Measurements from ENCODE around the gene YRDC.
A peak's percentile ranks its signal among the peaks of the same experiment; 100 is the strongest.

YRDC gene, protein sequence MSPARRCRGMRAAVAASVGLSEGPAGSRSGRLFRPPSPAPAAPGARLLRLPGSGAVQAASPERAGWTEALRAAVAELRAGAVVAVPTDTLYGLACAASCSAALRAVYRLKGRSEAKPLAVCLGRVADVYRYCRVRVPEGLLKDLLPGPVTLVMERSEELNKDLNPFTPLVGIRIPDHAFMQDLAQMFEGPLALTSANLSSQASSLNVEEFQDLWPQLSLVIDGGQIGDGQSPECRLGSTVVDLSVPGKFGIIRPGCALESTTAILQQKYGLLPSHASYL

DNA sequence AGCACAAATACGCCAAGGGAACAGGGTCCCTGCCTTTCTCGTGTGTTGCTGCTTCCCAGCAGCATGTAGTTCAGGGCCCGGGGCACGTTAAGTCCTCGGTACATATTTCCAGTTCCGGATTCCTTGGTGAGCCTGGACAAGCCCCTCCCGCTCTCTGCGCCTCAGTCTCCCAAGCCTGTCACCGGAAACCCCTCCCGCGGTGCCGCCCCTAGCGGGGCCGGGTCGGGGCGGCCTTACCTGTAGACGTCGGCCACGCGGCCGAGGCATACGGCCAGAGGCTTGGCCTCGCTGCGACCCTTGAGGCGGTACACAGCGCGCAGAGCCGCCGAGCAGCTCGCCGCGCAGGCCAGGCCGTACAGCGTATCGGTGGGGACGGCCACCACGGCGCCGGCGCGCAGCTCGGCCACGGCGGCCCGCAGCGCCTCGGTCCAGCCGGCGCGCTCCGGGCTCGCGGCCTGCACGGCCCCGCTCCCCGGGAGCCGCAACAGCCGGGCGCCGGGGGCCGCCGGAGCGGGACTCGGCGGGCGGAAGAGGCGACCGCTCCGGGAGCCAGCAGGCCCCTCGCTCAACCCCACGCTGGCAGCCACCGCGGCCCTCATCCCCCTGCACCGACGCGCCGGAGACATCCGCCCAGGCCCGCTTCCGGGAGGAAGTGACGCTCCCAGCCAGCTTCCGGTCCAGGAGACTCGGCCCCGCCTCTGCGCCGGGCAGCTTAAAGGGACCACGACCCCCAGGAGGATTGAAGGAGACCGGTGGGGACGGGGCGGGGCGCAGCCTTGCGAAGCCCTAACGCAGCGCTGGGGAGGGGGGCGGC is at the start of gene YRDC, which contains the start of gene C1orf122:
TSS of gene YRDC (minus strand) at position 654 of the 814 bp plus-strand sequence. CDS start at position 626, 28 bp downstream.
TSS of gene C1orf122 (plus strand) at position 236 of the 814 bp plus-strand sequence. CDS start 615 bp downstream, outside the sequence.
- peak; percentile 92 for DNase-seq
- in situ Hi-C loops (cut with MboI; ENCODE audit: low pct_unique_long_range_greater_than_20kb, low sequenced_read_pairs), result no loop called here

GRCh38 chr1:37854406-37854805 is 46.4 kb upstream of the YRDC start:
- no peak for DNase-seq
- in situ Hi-C loops (cut with MboI; ENCODE audit: low pct_unique_long_range_greater_than_20kb, low sequenced_read_pairs), result no loop called here

- in situ Hi-C loops (cut with MboI; ENCODE audit: low pct_unique_long_range_greater_than_20kb, low sequenced_read_pairs), result no loop called here
- DNase-seq, result no peak
Observed at GRCh38 chr1:37853157-37853556, 45.1 kb upstream of the YRDC start.

- DNase-seq, result peak; percentile 48
- in situ Hi-C loops (cut with MboI; ENCODE audit: low pct_unique_long_range_greater_than_20kb, low sequenced_read_pairs), result no loop called here
Observed at GRCh38 chr1:37851782-37852210, 43.8 kb upstream of the YRDC start.

DNA sequence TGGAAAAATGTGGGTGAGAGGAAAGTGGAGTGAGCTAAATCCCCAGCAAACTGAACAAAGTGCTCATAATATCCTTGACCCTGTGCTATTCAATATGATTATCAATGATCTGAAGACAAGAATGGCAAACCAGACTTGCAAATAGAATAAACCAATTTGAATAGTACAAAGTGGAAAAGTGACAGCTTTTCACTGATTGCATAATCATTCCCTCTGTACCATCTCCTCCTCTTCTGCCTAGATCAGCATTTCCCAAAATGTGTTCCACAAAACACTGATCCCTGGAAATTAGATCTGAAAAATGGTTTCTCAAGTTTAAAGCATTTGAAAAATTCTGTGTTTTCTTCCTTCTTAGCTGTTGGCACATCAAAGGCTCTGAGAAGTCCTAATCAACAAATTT is 43.3 kb upstream of the YRDC start:
- in situ Hi-C loops (cut with MboI; ENCODE audit: low pct_unique_long_range_greater_than_20kb, low sequenced_read_pairs), result no loop called here
- no peak for DNase-seq

GRCh38 chr1:37850352-37850955 is 42.4 kb upstream of the YRDC start:
- in situ Hi-C loops (cut with MboI; ENCODE audit: low pct_unique_long_range_greater_than_20kb, low sequenced_read_pairs), result no loop called here
- DNase-seq, result no peak

- in situ Hi-C loops (cut with MboI; ENCODE audit: low pct_unique_long_range_greater_than_20kb, low sequenced_read_pairs), result no loop called here
- DNase-seq, result no peak
Observed at GRCh38 chr1:37849480-37849879, 41.5 kb upstream of the YRDC start.

DNA sequence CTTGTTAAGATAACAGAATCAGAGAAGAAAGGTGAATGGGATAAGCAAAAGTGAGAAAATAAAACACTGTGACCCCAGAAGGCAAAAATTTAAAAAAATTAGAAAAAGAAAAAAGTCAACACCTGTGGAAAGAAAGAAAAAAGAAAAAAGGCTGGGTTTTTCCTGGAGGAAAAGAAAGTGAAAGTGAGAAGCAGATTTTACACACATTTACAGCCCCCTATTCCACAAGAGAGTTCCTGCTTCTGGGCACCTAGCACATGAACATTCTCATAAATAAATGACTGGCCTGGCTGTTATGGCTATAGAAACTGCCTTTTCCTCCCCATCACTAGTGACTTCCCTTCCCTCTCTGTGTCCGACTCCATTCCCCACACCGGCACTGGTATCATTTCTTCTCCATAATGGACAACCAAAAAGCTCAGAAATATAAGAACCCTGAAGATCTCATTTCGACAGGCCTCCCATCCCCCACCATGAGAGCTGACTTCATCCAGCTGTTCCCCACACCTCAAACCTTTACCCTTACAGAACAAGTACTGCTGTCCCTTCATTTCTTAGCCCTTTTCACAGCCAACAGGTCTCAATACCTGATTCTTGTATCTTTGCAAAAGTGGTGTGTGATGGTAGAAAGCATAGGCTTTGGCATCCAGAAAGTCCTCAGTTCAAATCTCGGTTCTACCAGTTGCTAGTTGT is 38.8 kb upstream of the YRDC start:
- DNase-seq, result no peak
- in situ Hi-C loops (cut with MboI; ENCODE audit: low pct_unique_long_range_greater_than_20kb, low sequenced_read_pairs), result no loop called here

GRCh38 chr1:37845786-37846185 is 37.8 kb upstream of the YRDC start:
- in situ Hi-C loops (cut with MboI; ENCODE audit: low pct_unique_long_range_greater_than_20kb, low sequenced_read_pairs), result no loop called here
- DNase-seq, result no peak

GRCh38 chr1:37845049-37845646 is 37.1 kb upstream of the YRDC start:
- in situ Hi-C loops (cut with MboI; ENCODE audit: low pct_unique_long_range_greater_than_20kb, low sequenced_read_pairs), result no loop called here
- DNase-seq, result no peak

DNA sequence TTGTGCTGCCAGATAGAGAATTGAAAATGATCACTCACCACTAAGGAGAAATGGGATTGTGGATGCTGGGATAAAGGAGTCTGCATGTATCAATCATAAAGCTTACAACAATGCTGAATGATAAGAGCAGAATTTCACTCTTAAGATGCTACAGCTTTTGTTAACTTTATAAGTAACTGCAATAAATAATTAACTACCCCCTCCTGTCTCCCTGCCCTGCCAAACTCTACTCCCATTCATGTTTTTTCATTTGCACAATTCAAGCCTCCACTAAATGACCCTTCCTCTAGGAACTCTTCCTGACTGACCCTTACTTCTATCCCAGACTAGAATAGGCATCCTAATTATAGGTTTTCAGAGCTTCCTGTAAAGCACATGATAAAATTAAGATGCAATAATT is 36.5 kb upstream of the YRDC start:
- in situ Hi-C loops (cut with MboI; ENCODE audit: low pct_unique_long_range_greater_than_20kb, low sequenced_read_pairs), result no loop called here

DNA sequence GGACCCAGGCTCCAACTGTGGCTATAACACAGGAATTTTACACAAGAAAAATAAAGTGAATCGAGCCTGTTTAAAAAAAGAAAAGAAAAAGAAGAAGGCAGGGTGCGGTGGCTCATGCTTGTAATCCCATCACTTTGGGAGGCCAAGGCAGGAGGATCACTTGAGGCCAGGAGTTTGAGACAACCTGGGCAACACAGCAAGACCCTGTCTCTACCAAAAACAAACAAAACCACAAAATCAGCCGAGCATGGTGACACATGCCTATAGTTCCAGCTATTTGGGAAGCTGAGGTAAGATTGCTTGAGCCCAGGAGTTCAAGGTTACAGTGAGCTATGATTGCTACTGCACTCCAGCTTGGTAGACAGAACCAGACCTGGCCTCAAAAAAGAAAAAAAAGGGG is 33.6 kb upstream of the YRDC start:
- DNase-seq, result no peak
- in situ Hi-C loops (cut with MboI; ENCODE audit: low pct_unique_long_range_greater_than_20kb, low sequenced_read_pairs), result no loop called here

More for the DNA sequence above, 36.5 kb upstream of the YRDC start:
- DNase-seq, result no peak

DNA sequence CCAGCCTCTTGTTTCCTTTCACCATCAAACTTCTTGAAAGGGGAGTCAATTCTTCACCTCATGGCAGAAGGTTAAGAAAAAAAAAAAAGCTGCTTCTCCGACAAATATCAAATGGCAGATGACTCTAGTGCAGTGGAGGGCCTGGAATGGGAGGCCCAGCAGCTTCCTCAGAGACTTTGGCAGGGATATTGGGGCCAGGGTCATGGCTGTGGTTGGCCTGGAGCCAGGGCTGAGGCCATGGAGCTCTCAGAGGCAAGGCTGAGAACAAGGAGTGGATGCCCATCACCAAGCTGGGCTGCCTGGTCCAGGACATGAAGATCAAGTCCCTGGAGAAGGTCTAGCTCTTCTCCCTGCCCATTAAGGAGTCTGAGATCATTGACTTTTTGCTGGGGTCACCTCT is 32.7 kb upstream of the YRDC start:
- in situ Hi-C loops (cut with MboI; ENCODE audit: low pct_unique_long_range_greater_than_20kb, low sequenced_read_pairs), result no loop called here
- no peak for DNase-seq

GRCh38 chr1:37839676-37840075 is 31.7 kb upstream of the YRDC start:
- DNase-seq, result no peak
- in situ Hi-C loops (cut with MboI; ENCODE audit: low pct_unique_long_range_greater_than_20kb, low sequenced_read_pairs), result no loop called here

DNA sequence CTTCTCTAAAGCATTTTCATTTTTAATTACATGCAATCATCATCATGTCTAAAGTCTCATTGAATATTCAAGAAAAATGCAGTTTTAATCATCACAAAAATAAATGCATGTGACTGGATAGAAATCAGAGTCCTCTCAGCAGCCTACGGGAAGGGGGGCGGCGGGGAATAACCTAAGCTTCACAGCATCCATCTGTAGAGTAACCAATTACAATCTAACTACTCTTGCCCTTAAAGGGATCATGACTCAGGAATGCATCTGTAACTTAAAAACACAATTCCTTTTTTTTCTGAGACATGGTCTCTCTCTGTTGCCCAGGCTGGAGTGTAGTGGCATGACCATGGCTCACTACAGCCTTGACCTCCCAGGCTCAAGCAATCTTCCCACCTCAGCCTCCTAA is 28.8 kb upstream of the YRDC start:
- in situ Hi-C loops (cut with MboI; ENCODE audit: low pct_unique_long_range_greater_than_20kb, low sequenced_read_pairs), result no loop called here
- DNase-seq, result no peak

GRCh38 chr1:37831809-37832208 is 23.8 kb upstream of the YRDC start:
- DNase-seq, result no peak
- in situ Hi-C loops (cut with MboI; ENCODE audit: low pct_unique_long_range_greater_than_20kb, low sequenced_read_pairs), result no loop called here

- no peak for DNase-seq
- in situ Hi-C loops (cut with MboI; ENCODE audit: low pct_unique_long_range_greater_than_20kb, low sequenced_read_pairs), result no loop called here
Observed at GRCh38 chr1:37831109-37831508, 23.1 kb upstream of the YRDC start.

- in situ Hi-C loops (cut with MboI; ENCODE audit: low pct_unique_long_range_greater_than_20kb, low sequenced_read_pairs), result no loop called here
- DNase-seq, result no peak
Observed at GRCh38 chr1:37828410-37829074, 20.5 kb upstream of the YRDC start.

GRCh38 chr1:37825506-37825905 is 17.5 kb upstream of the YRDC start:
- no peak for DNase-seq
- in situ Hi-C loops (cut with MboI; ENCODE audit: low pct_unique_long_range_greater_than_20kb, low sequenced_read_pairs), result no loop called here
